ENCODE measurements around the gene IL22RA2.

GRCh38 chr6:137121401-137121997 lies 51.9 kb downstream of the IL22RA2 start:
- TF ChIP-seq ZNF772 (CRISPR knock-in tag; IDR thresholded peaks at IDR 0.05) (no peak), ZNF614 (CRISPR knock-in tag; IDR thresholded peaks at IDR 0.05; ENCODE audit: borderline replicate concordance) (no peak), ETV5 (CRISPR knock-in tag; IDR thresholded peaks at IDR 0.05; ENCODE audit: borderline replicate concordance) (no peak), POLR2A (IDR thresholded peaks at IDR 0.05; ENCODE audit: insufficient read depth in 1 of 2, low read depth in 2 of 2, low read length in 2 of 2) (no peak), SIN3B (IDR thresholded peaks at IDR 0.05; ENCODE audit: low read length) (no peak), TCF12 (IDR thresholded peaks at IDR 0.05) (no peak), TCF12 (CRISPR knock-in tag; IDR thresholded peaks at IDR 0.05) (no peak), ZNF138 (CRISPR knock-in tag; IDR thresholded peaks at IDR 0.05; ENCODE audit: low read depth) (no peak)
- TF ChIP-seq, protein P1, sequence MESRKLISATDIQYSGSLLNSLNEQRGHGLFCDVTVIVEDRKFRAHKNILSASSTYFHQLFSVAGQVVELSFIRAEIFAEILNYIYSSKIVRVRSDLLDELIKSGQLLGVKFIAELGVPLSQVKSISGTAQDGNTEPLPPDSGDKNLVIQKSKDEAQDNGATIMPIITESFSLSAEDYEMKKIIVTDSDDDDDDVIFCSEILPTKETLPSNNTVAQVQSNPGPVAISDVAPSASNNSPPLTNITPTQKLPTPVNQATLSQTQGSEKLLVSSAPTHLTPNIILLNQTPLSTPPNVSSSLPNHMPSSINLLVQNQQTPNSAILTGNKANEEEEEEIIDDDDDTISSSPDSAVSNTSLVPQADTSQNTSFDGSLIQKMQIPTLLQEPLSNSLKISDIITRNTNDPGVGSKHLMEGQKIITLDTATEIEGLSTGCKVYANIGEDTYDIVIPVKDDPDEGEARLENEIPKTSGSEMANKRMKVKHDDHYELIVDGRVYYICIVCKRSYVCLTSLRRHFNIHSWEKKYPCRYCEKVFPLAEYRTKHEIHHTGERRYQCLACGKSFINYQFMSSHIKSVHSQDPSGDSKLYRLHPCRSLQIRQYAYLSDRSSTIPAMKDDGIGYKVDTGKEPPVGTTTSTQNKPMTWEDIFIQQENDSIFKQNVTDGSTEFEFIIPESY (CRISPR knock-in tag; IDR thresholded peaks at IDR 0.05) = no peak
- TF ChIP-seq, protein P2, sequence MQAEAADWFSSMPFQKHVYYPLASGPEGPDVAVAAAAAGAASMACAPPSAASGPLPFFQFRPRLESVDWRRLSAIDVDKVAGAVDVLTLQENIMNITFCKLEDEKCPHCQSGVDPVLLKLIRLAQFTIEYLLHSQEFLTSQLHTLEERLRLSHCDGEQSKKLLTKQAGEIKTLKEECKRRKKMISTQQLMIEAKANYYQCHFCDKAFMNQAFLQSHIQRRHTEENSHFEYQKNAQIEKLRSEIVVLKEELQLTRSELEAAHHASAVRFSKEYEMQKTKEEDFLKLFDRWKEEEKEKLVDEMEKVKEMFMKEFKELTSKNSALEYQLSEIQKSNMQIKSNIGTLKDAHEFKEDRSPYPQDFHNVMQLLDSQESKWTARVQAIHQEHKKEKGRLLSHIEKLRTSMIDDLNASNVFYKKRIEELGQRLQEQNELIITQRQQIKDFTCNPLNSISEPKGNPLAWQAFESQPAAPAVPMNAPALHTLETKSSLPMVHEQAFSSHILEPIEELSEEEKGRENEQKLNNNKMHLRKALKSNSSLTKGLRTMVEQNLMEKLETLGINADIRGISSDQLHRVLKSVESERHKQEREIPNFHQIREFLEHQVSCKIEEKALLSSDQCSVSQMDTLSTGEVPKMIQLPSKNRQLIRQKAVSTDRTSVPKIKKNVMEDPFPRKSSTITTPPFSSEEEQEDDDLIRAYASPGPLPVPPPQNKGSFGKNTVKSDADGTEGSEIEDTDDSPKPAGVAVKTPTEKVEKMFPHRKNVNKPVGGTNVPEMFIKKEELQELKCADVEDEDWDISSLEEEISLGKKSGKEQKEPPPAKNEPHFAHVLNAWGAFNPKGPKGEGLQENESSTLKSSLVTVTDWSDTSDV (CRISPR knock-in tag; IDR thresholded peaks at IDR 0.05) = no peak

Data from HepG2 (cell line).